ENCODE measurements around the gene CDK5. TPM values are rescaled to one million over a fixed set of nuclear protein-coding genes. Genes with fewer than 3 reads are reported as not detected.

CDK5 gene
- total RNA-seq, 1 experiment from 2014 or later = 19.8 TPM

- peak; percentile 52; the same call in 1 of the 2 replicates for TF ChIP-seq ZFX (IDR thresholded peaks at IDR 0.05)
Observed at GRCh38 chr7:151057989-151058780, 488 bp upstream of the CDK5 start (continued).

DNA sequence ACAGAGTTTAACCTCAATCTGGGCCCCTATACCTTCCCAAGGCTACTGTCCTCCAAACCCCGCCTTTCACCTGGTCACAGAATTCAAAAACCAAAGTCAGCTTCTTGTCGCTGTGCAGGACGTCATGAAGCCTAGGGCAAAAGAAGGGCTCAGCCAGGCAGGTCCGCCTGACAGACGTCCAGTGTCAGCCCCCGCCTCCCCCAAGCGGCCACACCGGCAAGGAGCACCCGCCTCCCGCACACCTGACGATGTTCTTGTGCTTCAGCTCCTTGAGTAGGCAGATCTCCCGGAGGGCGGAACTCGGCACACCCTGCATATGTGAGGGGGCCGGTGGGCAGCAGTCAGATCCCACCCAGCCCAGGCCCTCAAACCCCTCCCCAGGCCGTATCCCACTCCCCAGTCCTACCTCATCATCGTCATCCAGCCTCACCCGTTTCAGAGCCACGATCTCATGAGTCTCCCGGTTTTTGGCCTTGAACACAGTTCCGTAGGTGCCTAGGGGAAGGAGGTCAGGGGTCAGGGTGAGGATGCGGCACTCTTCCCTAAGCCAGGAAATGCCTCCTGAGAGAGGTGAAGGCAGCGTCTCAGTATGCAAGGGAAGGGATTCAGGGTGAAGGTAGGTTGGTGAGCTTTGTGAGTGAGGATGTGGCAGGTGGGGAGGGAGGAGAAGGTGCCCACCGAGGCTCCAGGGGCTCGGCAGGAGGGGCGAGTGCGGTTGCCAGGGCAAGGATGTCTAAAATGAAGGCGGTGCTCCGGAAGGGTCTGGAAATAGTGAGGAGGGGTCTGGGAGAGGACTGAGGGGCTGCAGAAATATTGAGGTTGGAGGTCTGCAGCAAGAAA, 811 bp downstream of the CDK5 start:
- Histone ChIP-seq H3K36me3 (ENCODE audit: control insufficient read depth in 1 of 2, insufficient read depth in 2 of 2, low read length in 2 of 2) (no peaks in the 10 kb centered on the region), H3K4me2 (ENCODE audit: low read length) (peak overlapping the region; percentile 95), H2AFZ (ENCODE audit: low read depth, low read length, poor library complexity, severe bottlenecking) (no peak overlapping the region), H3K4me1 (ENCODE audit: control insufficient read depth in 1 of 2, insufficient read depth in 2 of 2, low read length in 2 of 2) (peaks cover 21 to 36% of the 10 kb centered on the region in 2 experiments), H3K27ac (ENCODE audit: low read depth, low read length) (peak overlapping the region; percentile 38; the same call in 1 of the 2 replicates), H4K20me1 (ENCODE audit: insufficient read depth) (no peaks in the 10 kb centered on the region), H3K79me2 (ENCODE audit: insufficient read depth, low read length) (peaks cover 23% of the 10 kb centered on the region), H3K9ac (ENCODE audit: low read length) (peak overlapping the region; percentile 91), H3K4me3 (replicated peaks in 1 of 2; ENCODE audit: low read depth in 1 of 2, low read length in 2 of 2) (peak overlapping the region; percentile 81 to 90), H3K27me3 (ENCODE audit: insufficient read depth, low read length) (no peaks in the 10 kb centered on the region), H3K9me2 (ENCODE audit: insufficient read depth) (no peaks in the 10 kb centered on the region), H3K9me3 (ENCODE audit: control insufficient read depth in 1 of 2, insufficient read depth in 1 of 2, low read depth in 1 of 2, low read length in 2 of 2) (no peaks in the 10 kb centered on the region)
- ChIA-PET CTCF (no interaction called here), POLR2A (no interaction called here), RAD21 (ENCODE audit: low non-redundant PET in 1 of 2, low total read pairs in 2 of 2, uncharacterized antibody in 2 of 2, unreplicated experiment in 2 of 2) (no interaction called here)
- no TSS peak for BruUV-seq (replicated peaks)
- intact Hi-C loops (cut with micrococcal nuclease) = no loop called here
- DNase-seq (ENCODE audit: low read depth, low spot score) (no peak), ATAC-seq (no peak)
- no peak for TF ChIP-seq POLR2AphosphoS5 (IDR thresholded peaks at IDR 0.05; ENCODE audit: low read depth, low read length)
- no peak for TF ChIP-seq RAD21 (IDR thresholded peaks at IDR 0.05; ENCODE audit: low read depth)
- TF ChIP-seq JUND (IDR thresholded peaks at IDR 0.05) = no peak
- TF ChIP-seq EZH2 (IDR thresholded peaks at IDR 0.05) = no peak
- TF ChIP-seq SRF (IDR thresholded peaks at IDR 0.05; ENCODE audit: low read depth) = no peak
- TF ChIP-seq ZFX (IDR thresholded peaks at IDR 0.05) = no peak
- TF ChIP-seq POLR2A (IDR thresholded peaks at IDR 0.05; ENCODE audit: borderline replicate concordance, extremely low read depth, insufficient read depth, insufficient read length) = no peak
- TF ChIP-seq SP1 (IDR thresholded peaks at IDR 0.05; ENCODE audit: low read depth) = no peak

All from HCT116 (cell line).